UCSD-AML1 (cell line): ENCODE measurements around the gene GLOD5.
"Not testable (repeated sequence)": the region's sequence is repeated elsewhere in the genome, so short reads cannot be mapped to it uniquely, and the experiment has no call there.

Experiments used
- DNase-seq: peaks from one replicate; lab custom pipeline; 2025; ENCODE audit not compliant: unreplicated experiment; lab: John Stamatoyannopoulos, UW

The GLOD5 gene

DNA sequence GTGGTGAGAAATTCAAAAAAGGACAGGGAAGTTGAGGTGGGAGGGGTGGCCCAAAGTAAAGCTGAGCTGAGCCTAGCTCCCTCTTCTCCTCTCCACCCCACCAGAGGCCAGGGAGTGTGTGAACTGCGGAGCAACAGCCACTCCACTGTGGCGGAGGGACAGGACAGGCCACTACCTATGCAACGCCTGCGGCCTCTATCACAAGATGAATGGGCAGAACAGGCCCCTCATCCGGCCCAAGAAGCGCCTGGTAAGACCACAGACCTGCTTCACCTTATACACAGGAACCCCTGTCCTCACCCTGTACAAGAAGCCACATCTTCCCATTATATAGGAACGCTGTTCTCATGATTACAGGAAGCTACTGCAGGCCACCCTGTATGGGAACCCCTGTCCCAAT is 30.7 kb downstream of the GLOD5 start:
- DNase-seq = no peak

DNA sequence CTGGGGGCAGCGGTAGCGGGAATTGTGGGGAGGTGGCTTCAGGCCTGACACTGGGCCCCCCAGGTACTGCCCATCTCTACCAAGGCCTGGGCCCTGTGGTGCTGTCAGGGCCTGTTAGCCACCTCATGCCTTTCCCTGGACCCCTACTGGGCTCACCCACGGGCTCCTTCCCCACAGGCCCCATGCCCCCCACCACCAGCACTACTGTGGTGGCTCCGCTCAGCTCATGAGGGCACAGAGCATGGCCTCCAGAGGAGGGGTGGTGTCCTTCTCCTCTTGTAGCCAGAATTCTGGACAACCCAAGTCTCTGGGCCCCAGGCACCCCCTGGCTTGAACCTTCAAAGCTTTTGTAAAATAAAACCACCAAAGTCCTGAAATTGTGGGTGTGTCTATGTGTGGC is 32.4 kb downstream of the GLOD5 start:
- no peak for DNase-seq

DNA sequence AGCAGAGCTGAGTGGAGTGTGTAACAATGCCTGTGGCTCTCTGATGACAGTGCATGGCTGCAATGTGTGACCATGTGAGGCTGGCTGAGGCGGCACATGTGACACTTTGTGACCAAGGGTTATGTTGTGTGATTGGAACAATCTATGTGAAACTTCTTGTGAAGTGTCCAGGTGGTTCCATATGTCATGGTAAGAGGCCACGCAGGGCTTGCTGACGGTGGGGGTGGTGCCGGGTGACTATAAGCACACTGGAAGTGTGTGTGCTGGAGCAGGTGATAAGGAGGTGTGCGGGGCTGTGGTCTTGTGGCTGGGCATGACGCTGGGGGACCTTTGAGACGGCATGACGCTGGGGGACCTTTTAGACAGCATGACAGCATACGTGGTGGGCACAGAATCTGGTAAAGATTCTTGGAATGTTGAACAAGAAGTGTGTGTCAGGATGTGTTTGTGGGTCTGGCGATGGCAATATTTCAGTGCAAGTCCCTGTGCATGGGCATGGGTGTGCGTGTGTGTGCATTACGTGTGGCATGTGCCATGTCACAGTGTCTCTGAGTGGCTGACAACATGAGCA is 32.9 kb downstream of the GLOD5 start:
- no peak for DNase-seq

DNA sequence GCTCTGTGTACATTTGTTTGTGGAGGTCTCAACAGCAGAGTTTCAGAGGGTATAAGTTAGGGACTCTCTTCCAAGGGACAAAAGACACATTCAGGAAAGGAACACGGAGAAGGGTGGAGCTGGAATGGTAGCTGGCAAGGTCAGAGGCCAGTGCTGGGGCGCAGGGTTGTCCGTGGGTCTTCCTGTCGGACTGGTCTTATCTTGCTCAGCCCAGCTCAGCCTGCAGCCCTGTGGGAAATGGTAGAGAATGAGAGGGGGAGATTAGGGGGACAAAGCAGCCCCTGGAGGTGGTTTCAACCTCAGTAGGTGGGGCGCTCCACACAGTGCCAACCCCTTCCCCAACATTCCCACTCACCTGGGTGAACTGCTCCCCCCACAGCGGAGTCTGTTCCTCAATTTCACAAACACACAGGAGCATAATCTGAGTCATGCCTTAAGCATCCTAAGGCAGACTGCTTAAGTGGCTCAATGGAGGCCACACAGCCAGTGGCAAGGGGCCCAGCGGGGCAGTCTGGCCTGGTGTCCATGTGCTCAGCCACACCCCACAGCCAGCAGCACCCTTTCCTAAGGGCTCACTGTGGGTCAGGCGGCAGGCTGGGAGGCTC is 33.5 kb downstream of the GLOD5 start:
- DNase-seq = no peak

DNA sequence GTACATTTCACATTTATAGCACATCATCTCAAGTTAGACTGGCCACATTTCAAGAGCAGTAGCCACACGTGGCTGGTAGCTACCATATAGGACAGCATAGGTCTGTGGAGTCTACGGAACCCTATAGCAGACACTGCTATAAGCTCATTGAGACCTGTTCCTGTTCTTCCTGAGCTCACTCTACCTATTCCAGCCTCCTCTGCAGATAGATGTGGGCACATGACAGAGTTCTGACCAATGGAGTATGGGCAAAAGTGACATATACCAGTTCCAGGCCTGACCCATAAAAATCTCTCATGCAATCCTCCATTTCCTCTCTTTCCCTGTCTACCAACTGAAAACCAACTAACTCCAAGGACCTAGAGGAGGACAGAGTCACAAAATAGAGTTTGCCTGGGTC is 36.8 kb downstream of the GLOD5 start:
- DNase-seq = no peak

DNA sequence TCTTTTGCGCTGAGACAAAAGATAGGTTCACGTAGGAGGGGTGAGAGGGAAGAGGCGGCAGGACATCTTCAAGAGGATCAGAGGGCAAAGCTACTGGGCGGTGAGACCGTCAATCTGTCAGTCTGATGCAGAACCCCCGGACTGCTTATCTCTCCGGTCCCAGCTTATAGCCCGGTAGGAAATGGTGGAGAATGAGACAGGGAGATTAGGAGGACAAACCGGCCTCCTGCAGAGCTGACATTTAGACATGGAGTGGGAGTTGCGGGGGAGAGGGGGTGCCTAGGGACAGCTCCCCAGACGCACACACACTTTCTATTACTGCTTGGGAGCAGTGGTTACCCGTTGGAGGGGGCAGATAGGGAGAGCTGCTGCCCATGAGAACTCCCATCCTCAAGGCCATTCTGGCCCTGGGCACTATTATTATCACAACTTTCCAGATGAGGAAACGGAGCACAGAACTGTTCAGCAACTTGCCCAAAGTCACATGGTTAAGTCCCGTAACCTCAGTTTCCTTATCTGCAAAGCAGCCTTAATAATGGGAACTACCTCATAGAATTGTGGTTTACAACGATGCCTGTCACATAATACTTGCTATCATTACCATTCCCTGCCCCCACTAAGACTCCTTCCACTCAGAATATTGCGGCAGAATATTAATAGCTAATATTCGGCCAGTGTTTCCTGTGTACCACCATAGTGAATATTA is 39.2 kb downstream of the GLOD5 start:
- DNase-seq = peak; percentile 64

DNA sequence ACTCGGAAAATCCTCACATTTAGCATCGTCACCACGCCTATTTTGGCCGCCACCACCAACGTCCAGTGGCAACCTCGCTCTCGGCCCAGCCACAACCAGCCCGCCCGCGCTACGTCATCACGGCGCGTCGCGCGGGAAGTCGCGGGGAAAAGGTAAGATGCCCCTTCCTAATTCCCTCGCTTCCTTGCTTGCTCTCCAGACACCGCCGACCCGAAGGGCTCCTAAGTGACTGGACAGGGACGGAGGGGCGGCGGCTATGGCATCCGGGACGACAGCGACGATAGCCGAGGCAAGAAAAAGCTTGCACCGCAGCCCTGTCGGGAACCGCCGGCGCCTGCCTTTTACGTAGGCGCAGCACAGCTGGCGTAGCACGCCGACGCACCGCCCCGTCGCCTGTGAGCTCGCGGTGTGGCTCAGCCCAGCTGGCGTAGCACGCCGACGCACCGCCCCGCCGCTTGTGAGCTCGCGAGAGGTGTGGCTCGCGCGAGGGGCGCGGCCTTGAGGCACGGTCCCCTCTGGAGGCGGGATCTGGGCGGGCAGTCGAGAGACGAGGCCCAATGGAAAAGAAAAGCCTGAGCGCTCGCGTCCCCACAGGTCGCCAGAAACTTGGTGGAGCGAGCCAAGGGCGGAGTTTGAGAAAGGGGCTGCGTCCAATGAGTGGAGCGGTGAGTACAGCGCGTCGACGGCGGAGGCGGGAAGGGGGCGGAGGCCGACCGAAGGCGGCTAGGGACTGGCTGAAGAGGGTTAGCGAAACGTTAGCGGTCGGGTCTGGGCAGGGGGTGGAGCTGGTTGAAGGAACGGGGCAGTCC is 39.9 kb downstream of the GLOD5 start, which contains the start of gene HDAC6:
Gene HDAC6, plus strand, starts transcription at position 788 of the 809 bp plus-strand sequence. CDS start 626 bp downstream, outside the sequence.
- DNase-seq = peak; percentile 97

DNA sequence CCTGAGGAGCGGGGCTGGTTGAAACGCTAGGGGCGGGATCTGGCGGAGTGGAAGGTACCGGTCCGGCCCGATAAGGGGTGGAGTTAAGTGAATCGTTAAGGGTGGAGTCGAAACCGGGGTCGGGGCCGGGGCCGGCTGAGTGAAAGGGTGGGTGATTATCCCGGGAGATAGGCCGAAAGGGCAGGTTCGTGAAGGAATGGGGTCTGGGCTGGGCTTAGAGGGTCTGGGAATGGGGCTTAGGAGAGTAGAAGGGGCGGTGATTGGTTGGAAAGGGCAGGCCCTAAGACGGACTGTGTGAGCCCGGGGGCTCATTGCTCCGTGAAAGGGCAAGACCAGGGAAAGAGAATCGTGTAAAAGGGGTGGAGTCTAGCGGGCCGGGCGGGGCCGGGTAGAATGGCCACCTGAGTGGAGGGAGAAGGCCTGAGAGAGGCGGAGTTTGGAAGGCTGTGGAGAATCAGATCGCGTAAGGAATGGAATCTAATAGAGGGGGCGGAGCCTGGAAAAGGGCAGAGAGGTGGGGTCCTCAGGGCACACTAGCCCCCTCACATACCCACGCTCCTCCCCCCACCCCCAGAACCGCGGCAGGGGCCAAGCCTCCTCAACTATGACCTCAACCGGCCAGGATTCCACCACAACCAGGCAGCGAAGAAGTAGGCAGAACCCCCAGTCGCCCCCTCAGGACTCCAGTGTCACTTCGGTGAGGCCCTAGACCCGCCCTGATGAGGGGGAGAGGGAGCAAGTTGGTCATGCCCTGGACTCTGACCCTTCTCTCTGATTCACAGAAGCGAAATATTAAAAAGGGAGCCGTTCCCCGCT is 40.8 kb downstream of the GLOD5 start:
- peak; percentile 84 for DNase-seq

DNA sequence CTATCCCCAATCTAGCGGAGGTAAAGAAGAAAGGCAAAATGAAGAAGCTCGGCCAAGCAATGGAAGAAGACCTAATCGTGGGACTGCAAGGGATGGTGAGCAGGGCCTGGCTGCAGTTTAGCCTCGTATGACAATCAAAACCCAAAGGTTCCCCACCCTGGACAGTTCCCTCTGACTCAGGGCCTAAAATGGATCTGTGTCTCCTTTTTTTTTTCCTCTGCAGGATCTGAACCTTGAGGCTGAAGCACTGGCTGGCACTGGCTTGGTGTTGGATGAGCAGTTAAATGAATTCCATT is 41.3 kb downstream of the GLOD5 start:
- DNase-seq = no peak

DNA sequence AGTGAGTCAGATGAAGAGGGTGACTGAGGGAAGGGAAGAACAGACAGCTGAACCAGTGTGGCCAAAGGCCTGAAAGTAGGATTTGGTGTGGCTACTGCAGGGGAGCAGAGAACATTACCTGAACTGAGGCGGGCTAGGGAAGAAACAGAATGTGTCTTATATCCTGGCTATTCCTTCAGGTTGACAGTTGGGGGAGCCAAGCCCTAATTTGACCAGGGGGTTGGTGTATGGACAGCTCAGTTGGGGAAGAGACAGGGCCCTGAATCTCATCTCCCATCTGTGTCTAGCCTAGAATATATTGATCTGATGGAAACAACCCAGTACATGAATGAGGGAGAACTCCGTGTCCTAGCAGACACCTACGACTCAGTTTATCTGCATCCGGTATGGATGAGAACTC is 44.5 kb downstream of the GLOD5 start:
- DNase-seq = no peak

DNA sequence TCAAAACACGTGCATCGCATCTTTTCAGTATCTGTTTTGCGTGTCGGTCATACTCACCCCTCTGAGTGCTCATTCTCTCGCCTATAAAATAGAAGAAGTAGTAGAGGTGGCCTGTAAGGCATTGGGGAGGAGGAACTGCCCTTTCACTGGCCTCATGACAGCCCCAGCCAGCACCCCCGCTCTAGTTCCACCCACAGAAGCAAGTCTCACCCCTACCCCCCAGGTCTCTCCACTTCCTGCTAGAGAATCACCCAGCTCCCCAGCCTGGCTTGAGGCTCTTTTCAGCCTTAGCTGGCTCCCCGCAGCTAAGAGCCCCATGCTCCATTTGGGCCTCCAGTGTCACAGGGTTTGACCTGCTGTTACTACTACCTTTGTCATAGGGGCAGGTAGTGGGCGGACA is 52.1 kb downstream of the GLOD5 start:
- DNase-seq = no peak

DNA sequence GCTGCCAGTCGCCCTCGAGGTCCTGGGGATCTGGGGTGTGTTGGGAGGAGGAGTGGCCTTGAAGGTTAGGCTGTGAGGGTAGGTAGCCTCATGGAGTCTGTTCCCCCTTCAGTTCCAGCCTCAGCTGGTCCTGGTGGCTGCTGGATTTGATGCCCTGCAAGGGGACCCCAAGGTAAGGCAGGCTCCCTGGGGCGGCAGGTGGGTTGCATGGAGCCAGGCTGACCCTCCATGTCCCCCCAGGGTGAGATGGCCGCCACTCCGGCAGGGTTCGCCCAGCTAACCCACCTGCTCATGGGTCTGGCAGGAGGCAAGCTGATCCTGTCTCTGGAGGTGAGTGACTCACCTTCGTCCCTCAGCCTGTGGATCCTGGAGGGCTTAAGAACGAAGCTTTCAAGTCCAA is 53.2 kb downstream of the GLOD5 start:
- no peak for DNase-seq

DNA sequence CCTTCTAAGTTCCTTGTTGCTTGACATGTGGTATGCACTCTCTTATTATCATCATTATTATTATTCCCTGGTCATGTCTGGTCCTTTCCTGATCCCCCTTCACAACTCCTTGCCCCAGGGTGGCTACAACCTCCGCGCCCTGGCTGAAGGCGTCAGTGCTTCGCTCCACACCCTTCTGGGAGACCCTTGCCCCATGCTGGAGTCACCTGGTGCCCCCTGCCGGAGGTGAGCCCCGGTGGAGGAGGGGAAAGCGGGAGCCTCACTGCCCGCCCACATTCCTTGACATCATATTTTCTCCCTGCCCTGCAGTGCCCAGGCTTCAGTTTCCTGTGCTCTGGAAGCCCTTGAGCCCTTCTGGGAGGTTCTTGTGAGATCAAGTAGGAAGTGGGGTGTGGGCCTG is 53.7 kb downstream of the GLOD5 start:
- no peak for DNase-seq

DNA sequence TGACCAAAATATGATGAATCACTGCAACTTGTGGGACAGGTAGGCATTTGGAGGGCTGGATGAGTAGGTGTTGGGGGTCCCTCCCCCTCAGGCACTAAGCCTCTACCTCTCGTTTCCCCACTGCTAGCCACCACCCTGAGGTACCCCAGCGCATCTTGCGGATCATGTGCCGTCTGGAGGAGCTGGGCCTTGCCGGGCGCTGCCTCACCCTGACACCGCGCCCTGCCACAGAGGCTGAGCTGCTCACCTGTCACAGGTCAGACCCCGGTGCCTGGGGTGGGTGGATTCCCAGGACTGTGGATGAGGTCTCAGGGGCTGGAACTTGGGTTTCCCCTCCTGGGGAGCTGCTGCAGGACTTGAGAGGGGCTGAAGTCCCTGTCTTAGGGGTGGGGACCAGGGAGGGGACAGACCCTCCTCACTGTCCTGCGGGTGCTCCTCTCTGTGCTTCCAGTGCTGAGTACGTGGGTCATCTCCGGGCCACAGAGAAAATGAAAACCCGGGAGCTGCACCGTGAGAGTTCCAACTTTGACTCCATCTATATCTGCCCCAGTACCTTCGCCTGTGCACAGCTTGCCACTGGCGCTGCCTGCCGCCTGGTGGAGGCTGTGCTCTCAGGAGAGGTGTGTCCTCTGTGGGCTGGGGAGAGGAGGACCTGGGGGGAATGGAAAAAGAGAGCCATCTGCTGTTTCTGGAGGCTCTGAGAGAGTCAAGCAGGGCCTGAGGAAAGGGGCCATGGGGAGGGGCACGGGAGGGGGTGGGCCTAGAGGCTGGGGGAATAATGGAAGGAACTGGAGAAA is 54.7 kb downstream of the GLOD5 start:
- no peak for DNase-seq

DNA sequence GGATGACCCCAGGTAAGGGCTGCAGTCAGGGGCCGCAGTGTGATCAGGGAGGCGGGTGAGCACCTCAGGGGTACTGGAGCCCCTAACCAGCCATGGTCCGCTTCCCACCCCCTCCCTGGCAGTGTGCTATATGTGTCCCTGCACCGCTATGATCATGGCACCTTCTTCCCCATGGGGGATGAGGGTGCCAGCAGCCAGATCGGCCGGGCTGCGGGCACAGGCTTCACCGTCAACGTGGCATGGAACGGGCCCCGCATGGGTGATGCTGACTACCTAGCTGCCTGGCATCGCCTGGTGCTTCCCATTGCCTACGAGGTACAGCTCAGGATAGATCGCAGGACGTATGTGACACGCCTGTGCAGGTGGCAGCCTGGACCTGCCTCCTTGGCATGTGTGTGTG is 56.6 kb downstream of the GLOD5 start:
- no peak for DNase-seq

DNA sequence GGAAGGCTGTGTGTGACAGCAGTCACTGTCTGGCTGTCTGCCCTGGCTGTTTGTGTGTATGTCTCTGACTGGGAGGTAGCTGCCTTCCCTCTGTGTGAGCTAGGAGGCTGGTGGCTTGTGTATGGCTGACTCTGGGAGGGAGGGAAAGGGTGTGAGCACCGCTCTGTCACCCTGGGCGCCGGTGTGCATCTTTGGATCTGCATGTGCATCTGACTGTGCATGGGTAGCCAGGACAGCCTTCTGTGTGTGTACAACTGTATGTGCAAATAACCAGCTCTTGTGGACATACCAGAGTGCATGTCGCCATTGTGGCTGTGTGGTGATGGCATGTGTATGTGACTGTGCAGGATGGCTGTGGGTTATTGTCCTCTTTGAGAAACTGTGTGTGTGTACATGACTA is 57.3 kb downstream of the GLOD5 start:
- no peak for DNase-seq

DNA sequence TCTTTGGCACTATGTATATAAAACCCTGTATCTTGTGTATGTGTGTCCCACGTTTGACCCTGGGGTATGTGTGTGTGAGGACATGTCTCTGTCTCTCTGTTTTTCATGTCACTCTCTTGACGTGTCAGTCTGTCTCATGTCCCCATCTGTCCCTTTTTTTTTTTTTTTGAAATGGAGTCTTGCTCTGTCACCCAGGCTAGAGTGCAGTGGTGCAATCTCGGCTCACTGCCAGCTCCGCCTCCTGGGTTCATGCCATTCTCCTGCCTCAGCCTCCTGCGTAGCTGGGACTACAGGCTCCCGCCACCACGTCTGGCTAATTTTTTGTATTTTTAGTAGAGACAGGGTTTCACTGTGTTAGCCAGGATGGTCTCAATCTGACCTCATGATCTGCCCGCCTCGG is 57.8 kb downstream of the GLOD5 start:
- not testable (repeated sequence) for DNase-seq

DNA sequence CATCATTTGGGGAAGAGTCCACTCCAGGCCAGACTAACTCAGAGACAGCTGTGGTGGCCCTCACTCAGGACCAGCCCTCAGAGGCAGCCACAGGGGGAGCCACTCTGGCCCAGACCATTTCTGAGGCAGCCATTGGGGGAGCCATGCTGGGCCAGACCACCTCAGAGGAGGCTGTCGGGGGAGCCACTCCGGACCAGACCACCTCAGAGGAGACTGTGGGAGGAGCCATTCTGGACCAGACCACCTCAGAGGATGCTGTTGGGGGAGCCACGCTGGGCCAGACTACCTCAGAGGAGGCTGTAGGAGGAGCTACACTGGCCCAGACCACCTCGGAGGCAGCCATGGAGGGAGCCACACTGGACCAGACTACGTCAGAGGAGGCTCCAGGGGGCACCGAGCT is 61.5 kb downstream of the GLOD5 start:
- no peak for DNase-seq
